Endodermal cell (in vitro differentiated cells): ENCODE data around the gene CAP2. TPM values are rescaled to one million over a fixed set of nuclear protein-coding genes. Genes with fewer than 3 reads are reported as not detected.

Source experiments
- DNase-seq: peaks from one replicate; pipeline ENCODE4 v3.0.0-alpha.2; 2017
- H3K27ac ChIP-seq: 2 replicates; pipeline ENCODE4 v1.5.1; 2013; ENCODE audit warnings: mild to moderate bottlenecking, low read depth, low read length, moderate library complexity
- H3K27me3 ChIP-seq: 2 replicates; pipeline ENCODE4 v1.6.1; 2013; ENCODE audit warnings: mild to moderate bottlenecking, low read length, moderate library complexity; ENCODE audit not compliant: insufficient read depth, control insufficient read depth, poor library complexity, severe bottlenecking
- H3K36me3 ChIP-seq: 2 replicates; pipeline ENCODE4 v1.7.0; 2013; ENCODE audit warnings: mild to moderate bottlenecking, low read length, moderate library complexity; ENCODE audit not compliant: control insufficient read depth, insufficient read depth
- H3K4me1 ChIP-seq: one replicate; pipeline ENCODE4 v1.7.0; 2013; ENCODE audit warnings: low read length; ENCODE audit not compliant: control insufficient read depth, insufficient read depth
- H3K4me3 ChIP-seq: 2 replicates; pipeline ENCODE4 v1.5.1; 2013; ENCODE audit warnings: mild to moderate bottlenecking, low read length, moderate library complexity
- H3K9ac ChIP-seq: 2 replicates; pipeline ENCODE4 v1.6.1; 2013; ENCODE audit warnings: mild to moderate bottlenecking, low read length, moderate library complexity; ENCODE audit not compliant: poor library complexity, severe bottlenecking; ENCODE audit errors: extremely low read depth
- H3K9me3 ChIP-seq: 2 replicates; pipeline ENCODE4 v1.6.1; 2013; ENCODE audit warnings: mild to moderate bottlenecking, low read length, moderate library complexity; ENCODE audit not compliant: control insufficient read depth
- H3K27ac Mint-ChIP-seq: 2 replicates; pipeline ENCODE4 v1.8.0; 2020; ENCODE audit warnings: mixed read lengths
- H3K27me3 Mint-ChIP-seq: 2 replicates; pipeline ENCODE4 v1.8.0; 2021; ENCODE audit warnings: mild to moderate bottlenecking, mixed read lengths; ENCODE audit not compliant: insufficient read depth
- H3K36me3 Mint-ChIP-seq: 2 replicates; pipeline ENCODE4 v1.8.0; 2020; ENCODE audit warnings: low read depth, mixed read lengths
- H3K4me1 Mint-ChIP-seq: 2 replicates; pipeline ENCODE4 v1.8.0; 2020; ENCODE audit warnings: mixed read lengths
- H3K4me3 Mint-ChIP-seq: 2 replicates; pipeline ENCODE4 v1.8.0; 2020; ENCODE audit warnings: mild to moderate bottlenecking, moderate library complexity, mixed read lengths
- H3K9me3 Mint-ChIP-seq: 2 replicates; pipeline ENCODE4 v1.8.0; 2020; ENCODE audit warnings: mild to moderate bottlenecking, mixed read lengths
- WGBS, 2 experiments: methylation state at CpG; one replicate each; pipeline versions ENCODE4 v1.1.5 to v1.1.7; 2013; ENCODE audit warnings: missing lambda C conversion rate in 2 of 2, mixed read lengths in 1 of 2; ENCODE audit not compliant: insufficient coverage in 1 of 2, insufficient read length in 1 of 2; 5-methylcytosine and 5-hydroxymethylcytosine counted together
- total RNA-seq, 2 donors: library from RNA; stranded (reverse); fragmentation: NEBNext Ultra II Directional in 1 of 2; extraction: Animal tissue kit (Norgen Biotek cat#: 25700) in 1 of 2; gene quantifications; 2 replicates in 1 of 2; 3 replicates in 1 of 2; pipeline ENCODE4 v1.2.1, GENCODE V29; 2021
- TF ChIP-seq, protein P1 (sequence below): fragments of 200-600 bp; sonication (generic); conservative IDR thresholded peaks from 2 replicates; pipeline ENCODE4 v1.5.0; 2021; ENCODE audit warnings: antibody characterized with exemption, mild to moderate bottlenecking

The CAP2 gene
- total RNA-seq, 2 donors from 2014 or later = 29.8 to 35.9 TPM

GRCh38 chr6:17381424-17382147 lies 11.8 kb upstream of the CAP2 start:
- 91 to 94% methylated on average over 3 to 7 of the region's 7 CpGs for WGBS, 2 experiments
- H3K36me3 Mint-ChIP-seq = no peaks in the 10 kb centered on the region
- no peak overlapping the region for H3K27ac Mint-ChIP-seq
- no peak overlapping the region for H3K4me3 ChIP-seq
- H3K9ac ChIP-seq = no peak overlapping the region
- no peaks in the 10 kb centered on the region for H3K9me3 Mint-ChIP-seq
- H3K36me3 ChIP-seq = no peaks in the 10 kb centered on the region
- H3K27me3 Mint-ChIP-seq = peaks cover 2% of the 10 kb centered on the region
- no peak overlapping the region for H3K4me3 Mint-ChIP-seq
- no peaks in the 10 kb centered on the region for H3K4me1 ChIP-seq
- H3K9me3 ChIP-seq = no peaks in the 10 kb centered on the region
- H3K27me3 ChIP-seq = no peaks in the 10 kb centered on the region
- peaks cover 5% of the 10 kb centered on the region for H3K4me1 Mint-ChIP-seq
- no peak overlapping the region for H3K27ac ChIP-seq
- TF ChIP-seq, protein P1, sequence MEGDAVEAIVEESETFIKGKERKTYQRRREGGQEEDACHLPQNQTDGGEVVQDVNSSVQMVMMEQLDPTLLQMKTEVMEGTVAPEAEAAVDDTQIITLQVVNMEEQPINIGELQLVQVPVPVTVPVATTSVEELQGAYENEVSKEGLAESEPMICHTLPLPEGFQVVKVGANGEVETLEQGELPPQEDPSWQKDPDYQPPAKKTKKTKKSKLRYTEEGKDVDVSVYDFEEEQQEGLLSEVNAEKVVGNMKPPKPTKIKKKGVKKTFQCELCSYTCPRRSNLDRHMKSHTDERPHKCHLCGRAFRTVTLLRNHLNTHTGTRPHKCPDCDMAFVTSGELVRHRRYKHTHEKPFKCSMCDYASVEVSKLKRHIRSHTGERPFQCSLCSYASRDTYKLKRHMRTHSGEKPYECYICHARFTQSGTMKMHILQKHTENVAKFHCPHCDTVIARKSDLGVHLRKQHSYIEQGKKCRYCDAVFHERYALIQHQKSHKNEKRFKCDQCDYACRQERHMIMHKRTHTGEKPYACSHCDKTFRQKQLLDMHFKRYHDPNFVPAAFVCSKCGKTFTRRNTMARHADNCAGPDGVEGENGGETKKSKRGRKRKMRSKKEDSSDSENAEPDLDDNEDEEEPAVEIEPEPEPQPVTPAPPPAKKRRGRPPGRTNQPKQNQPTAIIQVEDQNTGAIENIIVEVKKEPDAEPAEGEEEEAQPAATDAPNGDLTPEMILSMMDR = no peak
- DNase-seq = no peak

DNA sequence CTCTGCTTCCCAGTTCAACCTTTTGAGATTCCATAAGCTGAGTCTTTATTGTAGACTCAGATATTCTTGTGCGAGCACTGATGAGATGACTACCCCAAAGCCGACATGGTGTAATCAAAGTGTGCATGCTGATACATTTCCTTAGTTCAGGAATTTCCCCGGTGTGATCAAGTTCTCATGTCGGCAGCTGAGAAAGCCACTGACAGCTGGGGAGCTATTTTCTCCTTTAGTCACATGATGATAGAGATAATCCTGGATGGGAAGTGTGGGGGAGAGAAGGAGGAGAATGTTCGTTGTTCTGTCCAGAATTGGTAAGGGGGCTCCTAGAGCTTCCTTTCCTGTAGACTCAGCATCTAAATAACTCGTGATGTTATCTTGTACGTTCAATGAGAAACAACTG lies 7.7 kb upstream of the CAP2 start:
- Mint-ChIP-seq H3K36me3 (no peaks in the 10 kb centered on the region), H3K9me3 (no peaks in the 10 kb centered on the region), H3K4me1 (peaks cover 5% of the 10 kb centered on the region), H3K27ac (no peak overlapping the region), H3K4me3 (no peak overlapping the region), H3K27me3 (peaks cover 2% of the 10 kb centered on the region)
- WGBS, 2 experiments = 85 to 91% methylated on average over 6 to 7 of the region's 7 CpGs
- Histone ChIP-seq H3K4me1 (no peaks in the 10 kb centered on the region), H3K9me3 (no peaks in the 10 kb centered on the region), H3K27me3 (no peaks in the 10 kb centered on the region), H3K27ac (no peak overlapping the region), H3K4me3 (no peak overlapping the region), H3K36me3 (no peaks in the 10 kb centered on the region), H3K9ac (no peak overlapping the region)
- DNase-seq = no peak
- TF ChIP-seq, protein P1 = no peak

DNA sequence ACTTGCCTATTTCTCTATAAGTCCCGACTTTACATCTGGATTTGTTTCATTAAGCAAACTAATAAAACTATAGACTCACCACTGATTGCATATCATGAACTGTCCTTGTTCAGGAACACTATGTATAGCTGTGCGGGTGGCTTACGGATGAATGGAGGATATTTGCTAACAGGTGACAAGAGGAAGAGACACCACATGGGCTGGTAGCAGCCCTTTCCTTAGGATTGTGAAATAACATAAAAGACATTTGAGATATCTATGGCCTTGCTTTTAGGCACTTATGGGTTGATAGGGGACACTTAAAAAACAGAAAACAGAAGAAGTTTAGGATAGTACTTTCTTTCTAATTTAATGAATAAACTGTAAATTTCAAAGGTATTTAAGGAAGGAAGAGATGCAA lies 5.0 kb upstream of the CAP2 start:
- H3K4me1 Mint-ChIP-seq = peaks cover 7% of the 10 kb centered on the region
- peaks cover 4% of the 10 kb centered on the region for H3K4me1 ChIP-seq
- H3K4me3 Mint-ChIP-seq = no peak overlapping the region
- H3K9ac ChIP-seq = no peak overlapping the region
- H3K27me3 ChIP-seq = no peaks in the 10 kb centered on the region
- 82 to 100% methylated on average over 1 to 3 of the region's 3 CpGs for WGBS, 2 experiments
- H3K4me3 ChIP-seq = no peak overlapping the region
- H3K27ac Mint-ChIP-seq = no peak overlapping the region
- H3K27ac ChIP-seq = no peak overlapping the region
- peaks cover 9% of the 10 kb centered on the region for H3K27me3 Mint-ChIP-seq
- H3K9me3 ChIP-seq = no peaks in the 10 kb centered on the region
- no peaks in the 10 kb centered on the region for H3K36me3 ChIP-seq
- H3K36me3 Mint-ChIP-seq = no peaks in the 10 kb centered on the region
- H3K9me3 Mint-ChIP-seq = no peaks in the 10 kb centered on the region
- DNase-seq = no peak
- TF ChIP-seq, protein P1 = no peak
